HG02943 (cell line): ENCODE data around the gene EDEM2.
"Not testable (repeated sequence)": the region's sequence is repeated elsewhere in the genome, so short reads cannot be mapped to it uniquely, and the experiment has no call there.

Experiments
- ATAC-seq: cut with Tn5 transposase; IDR thresholded peaks from one replicate; pipeline ENCODE4 v1.9.1; 2021; ENCODE audit warnings: mild to moderate bottlenecking, low read depth, moderate library complexity; ENCODE audit not compliant: unreplicated experiment

EDEM2 gene

DNA sequence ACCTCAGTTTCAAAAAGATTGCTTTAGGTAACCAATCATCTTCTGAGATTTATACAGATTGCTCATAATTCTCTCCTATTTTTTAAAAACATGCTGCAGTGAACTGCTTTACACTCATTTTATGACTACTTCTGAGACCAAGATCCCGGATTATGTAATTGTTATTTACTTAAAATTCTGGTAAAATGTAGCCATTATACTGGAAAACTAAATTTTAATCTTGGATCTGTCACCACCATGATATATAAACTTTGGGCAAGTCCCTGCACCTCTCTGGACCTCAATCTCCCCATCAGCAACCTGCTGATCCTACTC, 24.3 kb upstream of the EDEM2 start:
- no peak for ATAC-seq

DNA sequence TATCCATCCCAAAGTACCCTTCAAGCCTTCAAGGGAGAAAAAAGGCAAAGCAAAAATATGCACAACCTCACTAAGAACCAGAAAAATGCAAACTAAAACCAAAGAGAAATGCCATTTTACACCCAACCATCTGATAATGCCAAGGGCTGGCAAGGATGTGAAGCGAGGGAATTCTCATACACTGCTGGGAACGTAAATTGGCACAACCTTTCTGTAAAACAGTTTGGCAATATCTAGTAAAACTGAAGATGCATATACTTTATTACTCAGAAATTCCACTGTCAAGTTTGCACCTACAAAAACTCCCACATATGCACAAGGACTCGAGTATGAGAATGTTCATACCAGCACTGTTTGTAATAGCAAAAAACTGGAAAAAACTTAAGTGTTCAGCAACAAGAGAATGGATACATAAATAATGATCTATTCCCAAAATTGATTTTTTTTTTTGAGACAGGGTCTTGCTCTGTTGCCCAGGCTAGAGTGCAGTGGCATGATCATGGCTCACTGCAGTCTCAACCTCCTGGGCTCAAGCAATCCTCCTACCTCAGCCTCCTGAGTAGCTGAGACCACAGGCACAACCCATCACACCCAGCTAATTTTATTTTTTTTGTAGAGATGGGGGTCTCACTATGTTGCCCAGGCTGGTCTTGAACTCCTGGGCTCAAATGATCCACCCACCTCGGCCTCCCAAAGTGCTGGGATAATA, 21.7 kb upstream of the EDEM2 start:
- ATAC-seq, result not testable (repeated sequence)

DNA sequence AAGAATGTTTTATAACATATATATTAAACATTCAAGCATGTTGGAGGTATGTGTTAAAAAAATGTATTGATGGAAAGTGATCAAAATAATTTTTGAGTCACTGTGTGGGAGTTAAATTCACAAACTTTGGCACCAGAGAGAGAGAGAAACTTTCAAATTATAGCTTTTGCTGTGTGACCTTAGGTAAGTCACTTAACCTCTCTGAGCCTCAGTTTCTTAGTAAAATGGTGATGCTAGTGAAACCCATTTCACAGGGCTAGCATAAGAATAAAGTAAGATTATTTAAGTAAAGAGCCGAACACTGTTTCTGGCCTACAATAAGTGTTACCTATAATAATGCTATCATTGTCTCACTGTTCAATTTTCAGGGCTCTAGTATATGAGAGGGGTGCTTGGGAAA, 20.7 kb upstream of the EDEM2 start:
- no peak for ATAC-seq

DNA sequence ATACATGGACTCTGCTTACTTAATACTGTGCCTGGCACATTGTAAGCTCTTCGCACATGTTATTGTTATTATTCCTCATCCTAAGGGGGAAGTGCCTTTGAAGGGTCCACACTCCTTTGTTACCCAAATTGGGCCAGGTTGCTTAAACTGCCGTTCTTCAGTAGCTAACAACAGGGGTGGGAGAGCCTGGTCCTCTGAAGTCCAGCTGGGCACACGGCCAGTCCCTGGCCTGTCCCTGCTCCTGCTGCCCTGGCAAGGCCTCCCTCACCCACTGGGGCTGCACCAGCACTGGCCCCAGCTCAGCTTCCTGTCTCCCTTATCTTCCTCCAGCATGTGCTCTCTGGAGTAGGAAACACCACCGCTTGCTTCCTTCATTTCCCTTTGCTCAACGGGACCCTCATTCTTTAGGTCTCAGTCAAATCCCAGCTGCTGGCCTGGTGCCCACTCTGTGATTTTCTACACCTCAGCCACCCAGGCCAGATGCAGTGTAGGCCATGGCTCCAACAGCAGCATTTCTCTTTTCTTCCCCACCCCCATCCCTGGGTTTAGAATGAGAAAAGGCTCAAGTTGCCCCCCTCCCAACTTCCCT, 19.2 kb upstream of the EDEM2 start:
- ATAC-seq, result no peak

DNA sequence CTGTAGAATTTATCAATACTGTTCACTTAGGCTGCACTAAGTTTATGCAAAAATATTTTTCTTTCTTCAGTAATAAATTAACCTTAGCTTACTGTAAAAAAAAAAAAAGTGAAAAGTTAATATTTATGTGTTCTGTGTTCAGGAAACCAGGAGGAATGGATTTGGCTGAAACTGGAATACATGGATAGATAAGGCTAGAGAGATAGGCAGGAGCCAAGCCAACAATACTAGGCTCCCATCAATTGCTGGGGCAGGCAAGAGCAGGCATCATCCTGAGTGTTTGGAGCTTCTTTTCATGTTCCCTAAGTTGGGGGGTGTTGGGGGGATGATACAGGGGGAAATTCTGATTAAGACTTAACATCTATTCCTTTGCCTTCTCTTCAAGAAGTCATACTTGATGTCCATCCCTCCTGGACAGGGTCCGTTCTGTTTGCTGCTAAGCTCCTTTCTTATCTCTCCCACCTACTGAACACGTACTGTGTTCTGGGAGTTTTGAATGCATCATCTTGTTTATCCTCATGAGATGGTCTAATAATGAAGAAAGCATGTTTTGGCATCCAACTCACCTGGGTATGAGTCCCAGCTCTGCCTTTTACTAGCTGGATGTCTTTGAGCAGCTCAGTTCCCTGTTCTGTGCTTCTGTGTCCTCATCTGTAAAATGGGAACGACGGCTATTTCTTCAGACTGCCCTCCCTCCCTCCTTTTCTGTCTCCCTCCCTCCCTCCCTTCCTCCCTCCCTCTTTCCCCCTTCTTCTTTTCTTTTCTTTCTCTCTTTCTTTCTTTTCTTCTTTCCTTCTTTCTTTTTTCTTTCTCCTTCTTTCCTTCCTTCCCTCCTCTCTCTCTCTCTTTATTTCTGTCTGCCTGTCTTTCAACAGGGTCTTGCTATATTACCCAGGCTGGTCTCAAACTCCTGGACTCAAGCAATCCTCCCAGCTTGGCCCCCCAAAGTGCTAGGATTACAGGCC, 18.4 kb upstream of the EDEM2 start:
- no peak for ATAC-seq

DNA sequence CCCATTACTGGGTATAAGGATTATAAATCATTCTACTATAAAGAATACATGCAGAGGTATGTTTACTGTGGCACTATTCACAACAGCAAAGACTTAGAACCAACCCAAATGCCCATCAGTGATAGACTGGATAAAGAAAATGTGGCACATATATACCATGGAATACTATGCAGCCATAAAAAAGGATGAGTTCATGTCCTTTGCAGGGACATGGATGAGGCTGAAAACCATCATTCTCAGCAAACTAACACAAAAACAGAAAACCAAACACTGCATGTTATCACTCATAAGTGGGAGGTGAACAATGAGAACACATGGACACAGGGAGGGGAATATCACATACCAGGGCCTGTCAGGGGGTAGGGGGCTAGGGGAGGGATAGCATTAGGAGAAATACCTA, 17.4 kb upstream of the EDEM2 start:
- not testable (repeated sequence) for ATAC-seq

DNA sequence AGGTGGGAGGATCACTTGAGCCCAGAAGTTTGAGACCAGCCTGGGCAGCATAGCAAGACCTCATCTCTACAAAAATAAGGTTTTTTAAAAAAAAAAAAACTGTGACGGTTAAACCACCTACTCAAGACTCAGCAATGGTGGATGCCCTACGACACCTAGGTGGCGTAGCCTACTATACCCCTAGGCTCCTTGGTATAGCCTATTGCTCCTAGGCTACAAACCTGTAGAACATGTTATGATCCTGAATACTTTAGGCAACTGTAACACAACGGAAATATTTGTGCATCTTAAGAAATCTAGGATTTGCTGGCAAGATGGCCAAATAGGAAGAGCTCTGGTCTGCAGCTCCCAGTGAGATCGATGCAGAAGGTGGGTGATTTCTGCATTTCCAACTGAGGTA, 13.2 kb upstream of the EDEM2 start:
- ATAC-seq, result not testable (repeated sequence)

DNA sequence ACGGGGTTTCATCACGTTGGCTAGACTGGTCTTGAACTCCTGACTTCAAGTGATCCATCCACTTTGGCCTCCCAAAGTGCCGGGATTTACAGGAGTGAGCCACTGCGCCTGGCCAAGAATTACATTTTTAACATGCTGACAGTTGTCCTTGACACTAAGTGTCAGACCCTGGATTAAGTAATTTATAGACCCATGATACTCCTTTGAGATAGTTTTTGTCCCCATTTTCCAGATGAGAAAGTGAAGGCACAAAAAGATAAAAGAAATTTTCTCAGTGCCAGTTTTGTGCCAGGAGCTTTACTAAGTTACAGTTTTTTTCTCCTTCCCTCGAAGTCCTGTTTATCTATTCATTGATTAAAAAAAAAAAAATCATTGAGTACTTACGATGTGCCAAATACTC, 9.8 kb upstream of the EDEM2 start:
- ATAC-seq, result no peak

DNA sequence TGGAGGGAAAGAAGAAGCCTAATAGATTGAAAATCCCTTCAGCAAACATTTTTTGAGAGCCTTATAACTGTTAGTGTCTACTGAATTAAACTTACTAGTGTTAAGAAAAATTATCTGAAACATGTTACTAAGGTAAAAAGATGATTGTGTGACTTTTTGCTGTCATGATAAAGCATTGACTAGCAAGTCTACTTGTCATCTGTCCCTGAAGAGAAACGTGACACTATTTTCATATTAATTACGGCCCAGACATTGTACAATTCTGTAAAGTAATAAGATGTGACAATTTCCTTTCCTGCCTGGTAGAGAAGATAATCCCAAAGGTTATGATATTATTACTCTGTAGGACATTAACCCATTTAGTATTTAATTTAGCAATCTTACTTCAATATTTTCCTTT, 8.8 kb upstream of the EDEM2 start:
- no peak for ATAC-seq

DNA sequence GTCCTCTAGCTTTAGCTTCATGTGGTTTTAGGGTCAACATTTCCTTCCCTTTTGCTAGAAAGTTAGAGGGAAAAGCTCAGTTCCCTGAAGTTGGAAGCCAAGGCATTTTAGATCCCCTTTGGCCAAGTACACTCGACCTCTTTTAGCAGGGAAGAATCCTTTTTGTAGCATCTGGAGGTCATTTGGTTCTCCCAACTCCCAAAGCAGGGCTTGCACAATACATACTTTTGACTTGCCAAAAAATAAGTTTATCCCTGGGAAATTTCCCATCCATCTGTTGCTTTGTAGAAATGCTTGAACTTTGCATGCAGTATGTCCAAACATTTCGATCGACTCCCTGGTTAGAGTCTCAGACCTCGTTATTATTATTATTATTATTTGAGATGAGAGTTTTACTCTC, 4.6 kb upstream of the EDEM2 start:
- ATAC-seq, result no peak

DNA sequence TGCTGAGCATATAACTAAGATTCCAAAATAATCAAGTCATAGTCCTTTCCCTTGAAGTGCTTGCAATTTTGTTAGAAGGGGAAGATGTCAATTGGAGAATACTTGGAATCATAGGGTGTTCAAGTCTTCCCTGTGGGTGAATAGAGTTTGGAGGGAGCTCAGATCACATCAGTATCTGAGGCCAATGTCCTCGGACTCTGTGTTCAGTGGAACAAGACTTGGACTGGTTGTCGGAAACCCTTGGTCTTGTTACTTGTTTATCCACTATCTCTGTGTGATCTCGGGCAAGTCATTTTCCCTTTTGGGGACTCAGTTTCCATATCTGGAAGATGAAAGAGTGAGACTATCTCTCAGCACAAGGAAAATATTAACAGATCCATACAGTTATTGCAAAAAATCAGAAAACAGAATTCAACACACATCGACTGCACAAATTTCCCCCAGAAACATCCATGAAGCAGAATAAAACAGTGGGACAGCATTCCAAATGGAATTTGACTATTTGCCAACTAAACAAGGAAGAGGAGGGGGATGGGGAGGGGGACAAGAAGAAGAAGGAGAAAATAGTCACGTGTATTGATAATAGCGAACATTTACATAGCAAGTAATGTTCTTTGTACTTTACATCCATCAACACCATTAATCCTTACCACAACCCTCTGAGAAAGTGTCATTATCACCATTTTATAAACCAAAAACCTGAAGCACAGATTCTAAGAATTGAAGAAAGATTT, 3.9 kb upstream of the EDEM2 start:
- no peak for ATAC-seq

DNA sequence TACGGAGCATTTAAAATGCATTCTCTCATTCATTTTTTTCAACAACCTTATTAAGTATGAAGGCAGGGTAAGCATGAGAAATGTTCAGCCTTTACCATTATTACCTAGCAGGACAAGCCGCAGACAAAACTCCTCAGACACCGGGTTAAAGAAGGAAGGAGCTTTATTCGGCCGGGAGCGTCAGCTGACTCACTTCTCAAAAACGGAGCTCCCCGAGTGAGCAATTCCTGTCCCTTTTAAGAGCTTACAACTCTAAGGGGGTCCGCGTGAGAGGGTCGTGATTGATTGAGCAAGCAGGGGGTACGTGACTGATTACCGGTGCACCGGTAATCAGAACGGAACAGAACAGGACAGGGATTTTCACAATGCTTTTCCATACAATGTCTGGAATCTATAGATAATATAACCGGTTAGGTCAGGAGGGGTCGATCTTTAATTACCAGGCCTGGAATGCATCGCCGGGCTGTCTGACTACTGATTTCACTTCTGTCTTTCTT, 487 bp upstream of the EDEM2 start:
- peak; percentile 31 for ATAC-seq

DNA sequence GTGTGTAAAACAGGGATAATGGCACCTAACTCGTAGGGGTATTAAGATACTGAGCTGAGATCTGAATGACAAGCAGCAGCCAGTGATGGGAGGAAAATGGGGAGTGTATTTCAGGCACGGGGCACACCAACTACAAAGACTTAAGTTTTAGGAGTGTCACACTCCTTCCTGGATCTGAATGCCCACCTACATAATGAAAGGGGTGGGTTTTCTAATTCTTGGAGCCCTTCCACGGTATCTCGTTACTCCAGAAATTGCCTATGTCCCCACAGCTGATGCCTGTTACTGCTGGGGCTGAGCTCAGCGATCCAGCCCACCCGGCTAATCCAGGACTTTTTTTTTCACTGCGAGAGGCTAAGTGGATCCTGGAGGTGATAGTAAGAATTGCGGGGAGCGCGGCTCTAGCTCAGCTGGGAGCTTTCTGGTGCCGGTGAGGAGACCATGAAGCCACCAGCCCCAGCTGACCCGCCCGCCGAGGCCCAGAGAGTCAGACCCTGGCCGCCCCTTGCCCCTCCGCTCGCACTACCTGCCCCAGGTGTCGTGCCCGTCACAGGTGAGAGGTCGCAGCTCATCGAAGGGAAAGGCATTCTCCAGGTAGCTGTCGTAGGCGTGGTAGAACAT, 727 bp downstream of the EDEM2 start:
- ATAC-seq, result no peak

DNA sequence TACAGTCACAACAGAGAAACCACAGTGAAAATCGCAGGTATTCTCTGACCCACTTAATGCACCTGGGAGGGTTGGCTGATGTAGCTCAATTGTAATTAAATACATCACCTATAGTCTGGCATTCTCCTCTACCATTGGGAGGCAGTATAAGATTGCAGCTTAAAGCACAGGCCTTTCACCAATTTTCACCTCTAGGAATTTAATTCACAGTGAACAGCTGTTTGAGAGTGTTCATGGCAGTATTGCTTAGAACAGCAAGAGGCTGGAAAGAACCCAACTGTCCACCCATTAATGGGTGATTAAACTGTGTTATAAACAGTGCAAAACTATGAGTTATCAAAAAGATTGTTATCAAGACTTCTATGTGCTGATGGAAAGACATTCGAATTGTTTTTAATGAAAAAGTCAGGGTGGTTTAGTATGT, 2.0 kb downstream of the EDEM2 start:
- ATAC-seq, result no peak

DNA sequence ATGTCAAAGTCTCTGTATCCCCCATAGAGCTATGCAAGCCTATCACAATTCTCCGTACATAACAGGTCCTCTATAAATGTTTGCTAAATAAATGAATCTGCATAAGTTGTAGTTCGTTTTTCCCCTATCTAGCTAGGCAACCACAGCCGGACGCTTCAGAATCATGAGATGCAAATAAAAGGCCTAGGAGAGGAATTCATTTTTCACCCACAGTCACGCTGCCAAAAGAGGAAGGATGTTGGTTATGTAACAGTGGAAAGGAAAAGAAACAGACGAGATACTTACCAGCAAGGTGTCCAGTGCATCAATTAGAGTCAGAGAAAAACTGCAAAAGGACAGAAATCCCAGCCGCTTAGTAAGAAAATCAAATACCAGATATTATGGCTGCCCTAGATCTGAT, 2.4 kb downstream of the EDEM2 start:
- ATAC-seq, result no peak

DNA sequence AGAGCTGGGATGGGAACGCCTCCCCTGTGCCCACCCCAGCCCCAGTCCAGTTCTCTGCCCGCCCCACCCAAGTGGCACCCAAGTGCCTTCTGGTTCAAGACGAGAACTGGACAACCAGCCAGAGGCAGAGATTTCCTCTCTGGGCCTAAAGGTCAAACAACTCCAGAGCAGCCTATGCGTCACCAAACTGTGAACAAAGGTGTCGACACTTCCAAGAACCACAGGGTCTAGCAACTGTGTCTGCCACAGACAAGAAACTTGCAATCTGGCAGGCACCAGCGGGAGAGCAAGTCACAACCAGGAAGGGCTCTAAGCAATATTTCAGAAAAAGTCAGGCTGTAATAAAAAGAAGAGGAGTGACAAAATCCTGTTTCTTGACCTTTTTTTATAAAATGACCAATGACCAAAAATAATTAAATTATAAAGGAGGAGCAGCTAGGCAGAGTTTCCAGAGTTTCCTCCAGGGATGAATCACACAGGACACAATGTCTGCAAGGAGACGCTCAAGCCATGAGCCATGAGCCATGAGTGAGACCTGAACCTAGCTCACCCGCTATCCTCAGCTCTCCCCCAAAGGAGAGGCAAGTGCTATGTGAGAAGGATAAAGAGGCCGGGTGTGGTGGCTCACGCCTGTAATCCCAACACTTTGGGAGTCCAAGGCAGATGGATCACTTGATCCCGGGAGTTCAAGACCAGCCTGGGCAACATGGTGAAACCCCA, 11.1 kb downstream of the EDEM2 start:
- ATAC-seq, result no peak

DNA sequence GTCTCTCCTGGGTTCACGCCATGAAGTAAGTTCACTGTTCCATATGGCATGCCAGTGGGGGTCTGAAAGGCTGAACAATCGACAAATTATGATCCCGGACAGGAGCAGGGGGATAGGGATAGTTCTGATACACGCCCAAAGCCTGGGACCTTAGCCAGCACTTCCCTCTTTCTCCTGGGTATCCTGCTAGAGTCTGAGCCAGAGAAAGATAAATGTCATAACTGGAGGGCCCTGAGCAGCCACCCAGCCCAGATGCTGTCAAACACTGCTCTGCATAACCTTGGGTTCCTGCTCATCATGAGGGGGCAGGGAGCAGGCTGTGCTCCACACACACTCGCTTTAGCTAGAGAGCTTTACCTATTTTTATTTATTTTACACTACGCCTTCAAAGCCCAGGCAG, 12.3 kb downstream of the EDEM2 start:
- no peak for ATAC-seq

DNA sequence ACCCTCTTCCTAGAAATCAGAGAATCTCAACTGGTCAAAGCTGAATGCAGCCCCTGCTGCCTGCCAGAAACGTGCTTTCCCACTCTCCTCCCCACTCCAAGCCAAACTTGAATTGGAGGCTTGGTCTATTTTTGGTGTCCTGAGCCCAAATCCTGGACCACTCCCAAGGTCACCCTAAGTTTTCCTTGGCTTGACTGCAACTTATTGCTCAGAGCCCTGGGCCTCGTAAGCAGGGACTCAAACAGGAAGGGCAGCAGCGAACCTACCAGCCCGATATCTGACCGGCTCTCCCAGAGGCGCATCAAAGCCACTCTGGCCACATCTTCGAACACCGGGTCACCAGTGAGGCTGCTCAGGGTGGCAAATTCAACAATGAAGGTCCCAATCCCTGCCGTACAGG, 12.7 kb downstream of the EDEM2 start:
- no peak for ATAC-seq

DNA sequence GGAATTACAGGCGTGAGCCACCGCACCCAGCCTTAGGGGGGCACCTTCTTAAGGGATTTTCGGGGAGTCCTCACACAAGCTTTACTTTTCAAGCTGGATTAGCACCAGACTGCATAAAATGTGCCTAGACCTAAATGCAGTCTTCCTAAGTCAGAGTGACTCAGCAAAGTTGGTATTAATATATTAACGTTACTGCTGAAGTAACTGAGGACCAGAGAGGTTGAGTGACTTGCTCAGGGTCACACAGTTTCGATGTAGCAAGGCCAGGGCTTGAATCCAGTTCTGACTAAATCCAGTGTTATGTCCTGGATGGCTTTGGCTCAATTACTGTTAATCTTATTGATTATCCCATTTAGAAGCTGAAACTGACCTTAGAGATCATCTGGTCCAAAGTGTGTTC, 13.4 kb downstream of the EDEM2 start:
- ATAC-seq, result no peak

DNA sequence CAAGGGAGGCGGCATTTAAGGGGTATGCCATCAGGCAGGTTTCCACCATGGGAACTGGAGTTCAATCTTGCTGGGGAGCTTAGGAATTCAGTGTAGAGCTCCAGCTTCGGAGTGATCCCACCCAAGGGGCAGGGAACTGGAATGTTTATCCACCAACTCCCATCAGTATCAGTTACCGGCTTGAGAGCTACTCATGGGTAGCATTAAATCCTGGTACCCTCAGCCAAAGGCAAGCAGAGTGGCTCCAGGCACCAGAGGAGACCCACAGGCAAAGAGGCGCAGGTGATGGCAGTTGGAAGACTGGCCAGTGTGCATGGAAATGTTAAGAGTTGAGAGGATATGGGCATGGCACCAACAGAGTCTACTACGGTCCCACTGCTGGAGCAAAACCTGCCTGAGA, 14.1 kb downstream of the EDEM2 start:
- ATAC-seq, result no peak
